GM23338 (cell line): ENCODE data around the gene RER1. TPM values are rescaled to one million over a fixed set of nuclear protein-coding genes. Genes with fewer than 3 reads are reported as not detected.
A peak's percentile ranks its signal among the peaks of the same experiment; 100 is the strongest.

Experiments
- ATAC-seq: fragments of 200-7000 bp; cut with Tn5 transposase; 3 replicates; pipeline ENCODE4 v1.9.1; 2020
- DNase-seq: peaks from one replicate; pipeline ENCODE4 v3.0.0-alpha.2; 2015; ENCODE audit warnings: low spot score
- H2AFZ ChIP-seq: fragments of 200-600 bp; sonication (generic); 2 replicates; pipeline ENCODE4 v1.8.0; 2016; ENCODE audit warnings: antibody characterized with exemption, mild to moderate bottlenecking, moderate library complexity
- H3F3A ChIP-seq: fragments of 200-600 bp; sonication (generic); replicated peaks from 2 replicates; pipeline ENCODE4 v1.8.0; 2017; ENCODE audit warnings: antibody characterized with exemption, mixed run types, low read depth
- H3K27ac ChIP-seq: fragments of 200-600 bp; sonication (generic); 2 replicates; pipeline ENCODE4 v1.6.1; 2016; ENCODE audit warnings: low read depth
- H3K27me3 ChIP-seq: fragments of 200-600 bp; sonication (generic); 2 replicates; pipeline ENCODE4 v1.8.0; 2016; ENCODE audit warnings: mild to moderate bottlenecking, mixed run types, moderate library complexity; ENCODE audit not compliant: insufficient read depth
- H3K36me3 ChIP-seq: fragments of 200-600 bp; sonication (generic); 2 replicates; pipeline ENCODE4 v1.8.0; 2016; ENCODE audit warnings: mild to moderate bottlenecking; ENCODE audit not compliant: insufficient read depth
- H3K4me1 ChIP-seq: fragments of 200-600 bp; sonication (generic); 2 replicates; pipeline ENCODE4 v1.8.0; 2016; ENCODE audit warnings: mild to moderate bottlenecking, moderate library complexity; ENCODE audit not compliant: insufficient read depth
- H3K4me2 ChIP-seq: fragments of 200-600 bp; sonication (generic); 2 replicates; pipeline ENCODE4 v1.7.1; 2017; ENCODE audit warnings: mixed run types
- H3K4me3 ChIP-seq: fragments of 200-600 bp; sonication (generic); 2 replicates; pipeline ENCODE4 v1.6.1; 2016; ENCODE audit warnings: mixed run types
- H3K79me2 ChIP-seq: fragments of 200-600 bp; sonication (generic); replicated peaks from 2 replicates; pipeline ENCODE4 v1.8.0; 2017; ENCODE audit warnings: mild to moderate bottlenecking; ENCODE audit not compliant: insufficient read depth
- H3K9me2 ChIP-seq: fragments of 200-600 bp; sonication (generic); 2 replicates; pipeline ENCODE4 v1.8.0; 2017; ENCODE audit not compliant: insufficient read depth
- H4K20me1 ChIP-seq: fragments of 200-600 bp; sonication (generic); replicated peaks from 2 replicates; pipeline ENCODE4 v1.8.0; 2017; ENCODE audit warnings: mild to moderate bottlenecking; ENCODE audit not compliant: insufficient read depth
- H3K27ac Mint-ChIP-seq: 2 replicates; pipeline ENCODE4 v1.8.0; 2020; ENCODE audit warnings: inconsistent platforms, mild to moderate bottlenecking, moderate library complexity, mixed read lengths
- H3K27me3 Mint-ChIP-seq: 3 replicates; pipeline ENCODE4 v1.8.0; 2022; ENCODE audit warnings: low read depth, mild to moderate bottlenecking, moderate library complexity, mixed read lengths, inconsistent platforms; ENCODE audit not compliant: insufficient read depth, poor library complexity
- H3K36me3 Mint-ChIP-seq: 3 replicates; pipeline ENCODE4 v1.8.0; 2021; ENCODE audit warnings: low read depth, mild to moderate bottlenecking, inconsistent platforms, moderate library complexity, mixed read lengths
- H3K4me1 Mint-ChIP-seq: 3 replicates; pipeline ENCODE4 v1.8.0; 2020; ENCODE audit warnings: mild to moderate bottlenecking, inconsistent platforms, mixed read lengths
- H3K4me3 Mint-ChIP-seq: 3 replicates; pipeline ENCODE4 v1.8.0; 2021; ENCODE audit warnings: moderate library complexity, mild to moderate bottlenecking, inconsistent platforms, mixed read lengths
- H3K9me3 Mint-ChIP-seq: 3 replicates; pipeline ENCODE4 v1.8.0; 2020; ENCODE audit warnings: moderate library complexity, mild to moderate bottlenecking, inconsistent platforms, mixed read lengths
- EZH2 ChIP-seq: fragments of 200-600 bp; sonication (generic); IDR thresholded peaks from one replicate; pipeline ENCODE4 v1.8.0; 2017; ENCODE audit warnings: antibody characterized with exemption, mild to moderate bottlenecking, low read depth; ENCODE audit not compliant: unreplicated experiment
- JUNB ChIP-seq: IDR thresholded peaks from one replicate; pipeline ENCODE4 v1.6.1; 2016; ENCODE audit warnings: antibody characterized with exemption; ENCODE audit not compliant: unreplicated experiment
- STAT1 ChIP-seq: IDR thresholded peaks from one replicate; pipeline ENCODE4 v1.6.1; 2016; ENCODE audit warnings: antibody characterized with exemption; ENCODE audit not compliant: unreplicated experiment
- polyA plus RNA-seq: library from polyadenylated mRNA; unstranded; fragments of >200 nt; fragmentation: Nextera tagmentation; extraction: Ambion mirVana; gene quantifications from 2 replicates; pipeline ENCODE4 v1.2.1, GENCODE V29; 2016
- total RNA-seq: library from RNA; depleted of rRNA; stranded (reverse); fragments of >200 nt; shearing (Covaris generic); gene quantifications from 2 replicates; pipeline ENCODE4 v1.2.3, GENCODE V29; 2014
- TF ChIP-seq, protein P1 (sequence below), 2 experiments: fragments of 200-600 bp in 1 of 2; sonication (generic) in 1 of 2; conservative IDR thresholded peaks; 2 replicates each; pipeline versions ENCODE4 v1.5.1 to v1.6.1; 2016 to 2017; ENCODE audit warnings: antibody characterized with exemption in 2 of 2, low read depth in 2 of 2, mild to moderate bottlenecking in 2 of 2, moderate library complexity in 1 of 2
- TF ChIP-seq, protein P2 (sequence below): fragments of 250-450 bp; sonication (Bioruptor Pico); IDR thresholded peaks from 2 replicates; pipeline ENCODE4 v1.5.0; 2020; ENCODE audit warnings: mild to moderate bottlenecking, moderate library complexity

RER1 gene
- total and polyA plus RNA-seq, 2 experiments from 2014 or later, result 58.4 to 99.5 TPM

DNA sequence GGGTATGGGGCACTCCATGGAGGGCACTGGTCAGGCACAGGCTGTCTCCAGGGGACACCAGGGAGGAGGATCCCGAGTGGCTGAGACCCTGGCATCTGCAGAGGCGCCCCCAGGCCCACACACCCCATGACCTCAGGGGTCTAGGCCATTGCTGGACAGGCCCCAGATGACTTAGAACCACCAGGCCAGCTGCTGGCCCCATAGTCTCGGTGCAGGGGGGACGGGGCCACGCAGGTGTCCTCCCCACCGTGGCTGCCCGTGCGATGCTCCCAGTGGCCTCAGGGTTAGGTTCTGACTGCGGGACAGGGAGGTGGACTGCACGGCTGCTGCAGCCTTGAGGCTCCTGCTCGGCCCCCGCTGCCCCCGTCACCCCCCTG lies 44.2 kb upstream of the RER1 start:
- Histone ChIP-seq H2AFZ (no peak overlapping the region), H3K79me2 (no peaks in the 10 kb centered on the region), H3K27me3 (no peaks in the 10 kb centered on the region), H3K4me3 (no peak overlapping the region), H3K36me3 (no peaks in the 10 kb centered on the region), H3K4me2 (no peak overlapping the region), H3K27ac (no peak overlapping the region), H3K4me1 (no peaks in the 10 kb centered on the region), H3F3A (0 out of 2 replicates have a peak, but pooled peaks cover 3% of the 10 kb centered on the region), H3K9me2 (no peaks in the 10 kb centered on the region), H4K20me1 (no peaks in the 10 kb centered on the region)
- peaks cover 8% of the 10 kb centered on the region for H3K27me3 Mint-ChIP-seq
- no peak overlapping the region for H3K27ac Mint-ChIP-seq
- peaks cover 3% of the 10 kb centered on the region; the same call in 1 of the 3 replicates for H3K9me3 Mint-ChIP-seq
- H3K4me3 Mint-ChIP-seq, result no peak overlapping the region
- H3K4me1 Mint-ChIP-seq, result peaks cover 5% of the 10 kb centered on the region; the same call in 2 of the 3 replicates
- no peak for TF ChIP-seq JUNB
- TF ChIP-seq STAT1, result no peak
- no peak for TF ChIP-seq EZH2
- no peak for DNase-seq
- H3K36me3 Mint-ChIP-seq, result no peaks in the 10 kb centered on the region; the same call in 2 of the 3 replicates
- ATAC-seq, result no peak

DNA sequence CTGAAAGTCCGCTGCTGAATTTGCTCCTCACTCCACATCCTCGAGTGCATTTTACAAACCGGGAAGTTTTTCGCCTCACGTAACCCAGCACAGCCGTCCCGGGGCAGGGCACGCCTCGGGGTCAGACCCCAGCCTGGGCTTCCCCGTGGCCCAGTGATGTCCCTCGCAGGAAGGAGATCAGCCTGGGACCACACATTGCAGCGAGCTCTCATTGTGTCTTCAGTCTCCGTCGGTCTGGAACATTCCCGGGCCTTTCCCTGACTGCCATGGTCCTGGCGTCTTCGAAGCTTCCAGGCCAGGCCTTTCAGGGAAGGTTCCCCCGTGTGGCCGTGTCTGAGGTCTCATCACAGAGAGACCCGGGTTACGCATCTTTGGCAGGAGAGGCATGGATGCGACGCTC lies 43.7 kb upstream of the RER1 start:
- H3K27me3 ChIP-seq, result no peaks in the 10 kb centered on the region
- H3K4me3 ChIP-seq, result no peak overlapping the region
- no peaks in the 10 kb centered on the region for H3K9me2 ChIP-seq
- H3K27ac Mint-ChIP-seq, result no peak overlapping the region; the same call in 1 of the 2 replicates
- no peaks in the 10 kb centered on the region for H3K36me3 ChIP-seq
- no peaks in the 10 kb centered on the region for H3K79me2 ChIP-seq
- H3K4me1 ChIP-seq, result no peaks in the 10 kb centered on the region
- no peak overlapping the region for H3K4me3 Mint-ChIP-seq
- peaks cover 5% of the 10 kb centered on the region; the same call in 2 of the 3 replicates for H3K4me1 Mint-ChIP-seq
- H3K4me2 ChIP-seq, result no peak overlapping the region
- peaks cover 8% of the 10 kb centered on the region for H3K27me3 Mint-ChIP-seq
- peaks cover 3% of the 10 kb centered on the region; the same call in 1 of the 3 replicates for H3K9me3 Mint-ChIP-seq
- DNase-seq (peak; percentile 47), ATAC-seq (peak; percentile 35)
- H4K20me1 ChIP-seq, result no peaks in the 10 kb centered on the region
- H3K36me3 Mint-ChIP-seq, result no peaks in the 10 kb centered on the region; the same call in 2 of the 3 replicates
- H3K27ac ChIP-seq, result no peak overlapping the region
- H2AFZ ChIP-seq, result no peak overlapping the region
- TF ChIP-seq, protein P1, sequence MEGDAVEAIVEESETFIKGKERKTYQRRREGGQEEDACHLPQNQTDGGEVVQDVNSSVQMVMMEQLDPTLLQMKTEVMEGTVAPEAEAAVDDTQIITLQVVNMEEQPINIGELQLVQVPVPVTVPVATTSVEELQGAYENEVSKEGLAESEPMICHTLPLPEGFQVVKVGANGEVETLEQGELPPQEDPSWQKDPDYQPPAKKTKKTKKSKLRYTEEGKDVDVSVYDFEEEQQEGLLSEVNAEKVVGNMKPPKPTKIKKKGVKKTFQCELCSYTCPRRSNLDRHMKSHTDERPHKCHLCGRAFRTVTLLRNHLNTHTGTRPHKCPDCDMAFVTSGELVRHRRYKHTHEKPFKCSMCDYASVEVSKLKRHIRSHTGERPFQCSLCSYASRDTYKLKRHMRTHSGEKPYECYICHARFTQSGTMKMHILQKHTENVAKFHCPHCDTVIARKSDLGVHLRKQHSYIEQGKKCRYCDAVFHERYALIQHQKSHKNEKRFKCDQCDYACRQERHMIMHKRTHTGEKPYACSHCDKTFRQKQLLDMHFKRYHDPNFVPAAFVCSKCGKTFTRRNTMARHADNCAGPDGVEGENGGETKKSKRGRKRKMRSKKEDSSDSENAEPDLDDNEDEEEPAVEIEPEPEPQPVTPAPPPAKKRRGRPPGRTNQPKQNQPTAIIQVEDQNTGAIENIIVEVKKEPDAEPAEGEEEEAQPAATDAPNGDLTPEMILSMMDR (conservative IDR thresholded peaks at IDR 0.05; ENCODE audit: low read depth in 2 of 2), result no peak
- TF ChIP-seq, protein P2, sequence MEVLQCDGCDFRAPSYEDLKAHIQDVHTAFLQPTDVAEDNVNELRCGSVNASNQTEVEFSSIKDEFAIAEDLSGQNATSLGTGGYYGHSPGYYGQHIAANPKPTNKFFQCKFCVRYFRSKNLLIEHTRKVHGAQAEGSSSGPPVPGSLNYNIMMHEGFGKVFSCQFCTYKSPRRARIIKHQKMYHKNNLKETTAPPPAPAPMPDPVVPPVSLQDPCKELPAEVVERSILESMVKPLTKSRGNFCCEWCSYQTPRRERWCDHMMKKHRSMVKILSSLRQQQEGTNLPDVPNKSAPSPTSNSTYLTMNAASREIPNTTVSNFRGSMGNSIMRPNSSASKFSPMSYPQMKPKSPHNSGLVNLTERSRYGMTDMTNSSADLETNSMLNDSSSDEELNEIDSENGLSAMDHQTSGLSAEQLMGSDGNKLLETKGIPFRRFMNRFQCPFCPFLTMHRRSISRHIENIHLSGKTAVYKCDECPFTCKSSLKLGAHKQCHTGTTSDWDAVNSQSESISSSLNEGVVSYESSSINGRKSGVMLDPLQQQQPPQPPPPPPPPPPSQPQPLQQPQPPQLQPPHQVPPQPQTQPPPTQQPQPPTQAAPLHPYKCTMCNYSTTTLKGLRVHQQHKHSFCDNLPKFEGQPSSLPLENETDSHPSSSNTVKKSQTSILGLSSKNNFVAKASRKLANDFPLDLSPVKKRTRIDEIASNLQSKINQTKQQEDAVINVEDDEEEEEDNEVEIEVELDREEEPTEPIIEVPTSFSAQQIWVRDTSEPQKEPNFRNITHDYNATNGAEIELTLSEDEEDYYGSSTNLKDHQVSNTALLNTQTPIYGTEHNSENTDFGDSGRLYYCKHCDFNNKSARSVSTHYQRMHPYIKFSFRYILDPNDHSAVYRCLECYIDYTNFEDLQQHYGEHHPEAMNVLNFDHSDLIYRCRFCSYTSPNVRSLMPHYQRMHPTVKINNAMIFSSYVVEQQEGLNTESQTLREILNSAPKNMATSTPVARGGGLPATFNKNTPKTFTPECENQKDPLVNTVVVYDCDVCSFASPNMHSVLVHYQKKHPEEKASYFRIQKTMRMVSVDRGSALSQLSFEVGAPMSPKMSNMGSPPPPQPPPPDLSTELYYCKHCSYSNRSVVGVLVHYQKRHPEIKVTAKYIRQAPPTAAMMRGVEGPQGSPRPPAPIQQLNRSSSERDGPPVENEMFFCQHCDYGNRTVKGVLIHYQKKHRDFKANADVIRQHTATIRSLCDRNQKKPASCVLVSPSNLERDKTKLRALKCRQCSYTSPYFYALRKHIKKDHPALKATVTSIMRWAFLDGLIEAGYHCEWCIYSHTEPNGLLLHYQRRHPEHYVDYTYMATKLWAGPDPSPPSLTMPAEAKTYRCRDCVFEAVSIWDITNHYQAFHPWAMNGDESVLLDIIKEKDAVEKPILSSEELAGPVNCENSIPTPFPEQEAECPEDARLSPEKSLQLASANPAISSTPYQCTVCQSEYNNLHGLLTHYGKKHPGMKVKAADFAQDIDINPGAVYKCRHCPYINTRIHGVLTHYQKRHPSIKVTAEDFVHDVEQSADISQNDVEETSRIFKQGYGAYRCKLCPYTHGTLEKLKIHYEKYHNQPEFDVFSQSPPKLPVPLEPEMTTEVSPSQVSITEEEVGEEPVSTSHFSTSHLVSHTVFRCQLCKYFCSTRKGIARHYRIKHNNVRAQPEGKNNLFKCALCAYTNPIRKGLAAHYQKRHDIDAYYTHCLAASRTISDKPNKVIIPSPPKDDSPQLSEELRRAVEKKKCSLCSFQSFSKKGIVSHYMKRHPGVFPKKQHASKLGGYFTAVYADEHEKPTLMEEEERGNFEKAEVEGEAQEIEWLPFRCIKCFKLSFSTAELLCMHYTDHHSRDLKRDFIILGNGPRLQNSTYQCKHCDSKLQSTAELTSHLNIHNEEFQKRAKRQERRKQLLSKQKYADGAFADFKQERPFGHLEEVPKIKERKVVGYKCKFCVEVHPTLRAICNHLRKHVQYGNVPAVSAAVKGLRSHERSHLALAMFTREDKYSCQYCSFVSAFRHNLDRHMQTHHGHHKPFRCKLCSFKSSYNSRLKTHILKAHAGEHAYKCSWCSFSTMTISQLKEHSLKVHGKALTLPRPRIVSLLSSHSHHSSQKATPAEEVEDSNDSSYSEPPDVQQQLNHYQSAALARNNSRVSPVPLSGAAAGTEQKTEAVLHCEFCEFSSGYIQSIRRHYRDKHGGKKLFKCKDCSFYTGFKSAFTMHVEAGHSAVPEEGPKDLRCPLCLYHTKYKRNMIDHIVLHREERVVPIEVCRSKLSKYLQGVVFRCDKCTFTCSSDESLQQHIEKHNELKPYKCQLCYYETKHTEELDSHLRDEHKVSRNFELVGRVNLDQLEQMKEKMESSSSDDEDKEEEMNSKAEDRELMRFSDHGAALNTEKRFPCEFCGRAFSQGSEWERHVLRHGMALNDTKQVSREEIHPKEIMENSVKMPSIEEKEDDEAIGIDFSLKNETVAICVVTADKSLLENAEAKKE (CRISPR knock-in tag), result no peak
- H3F3A ChIP-seq, result 0 out of 2 replicates have a peak, but pooled peaks cover 3% of the 10 kb centered on the region
